Measurements from ENCODE around the gene GLOD4.

- TF ChIP-seq CTCF (conservative IDR thresholded peaks at IDR 0.05; ENCODE audit: low read depth, low read length) (no peak), CEBPB (IDR thresholded peaks at IDR 0.05; ENCODE audit: low read depth, low read length) (no peak), MXI1 (IDR thresholded peaks at IDR 0.05; ENCODE audit: borderline replicate concordance, low read depth, low read length) (no peak), POLR2A (IDR thresholded peaks at IDR 0.05; ENCODE audit: low read depth, low read length) (no peak), BHLHE40 (IDR thresholded peaks at IDR 0.05; ENCODE audit: low read depth, low read length) (no peak), RFX5 (IDR thresholded peaks at IDR 0.05; ENCODE audit: low read depth, low read length) (no peak), RAD21 (IDR thresholded peaks at IDR 0.05; ENCODE audit: low read length) (no peak), SMC3 (IDR thresholded peaks at IDR 0.05; ENCODE audit: low read depth, low read length) (no peak), USF2 (IDR thresholded peaks at IDR 0.05; ENCODE audit: low read depth, low read length) (no peak), FOS (IDR thresholded peaks at IDR 0.05; ENCODE audit: low read depth, low read length) (no peak), CHD1 (IDR thresholded peaks at IDR 0.05; ENCODE audit: low read depth, low read length) (no peak), MAFK (IDR thresholded peaks at IDR 0.05; ENCODE audit: low read depth, low read length) (no peak), NFE2L2 (IDR thresholded peaks at IDR 0.05; ENCODE audit: low read depth, low read length) (no peak)
These were observed 4.0 kb downstream of the GLOD4 start for GRCh38 chr17:778096-778495.

Measured in IMR-90 (cell line).